Measurements from ENCODE around the gene TSPEAR. TPM values are rescaled to one million over a fixed set of nuclear protein-coding genes. Genes with fewer than 3 reads are reported as not detected.
"Not testable (repeated sequence)": the region's sequence is repeated elsewhere in the genome, so short reads cannot be mapped to it uniquely, and the experiment has no call there.

The TSPEAR gene
- total RNA-seq, 1 donor from 2014 or later, result not detected

- DNase-seq (ENCODE audit: low read depth), result no peak
- TF ChIP-seq CTCF (conservative IDR thresholded peaks at IDR 0.05; ENCODE audit: low read depth, low read length), result no peak
- no peak overlapping the region for H3K4me3 ChIP-seq (ENCODE audit: low read depth, low read length)
Observed at GRCh38 chr21:44611551-44611950, 99.8 kb downstream of the TSPEAR start.

GRCh38 chr21:44610157-44610843 lies 101.1 kb downstream of the TSPEAR start:
- H3K4me3 ChIP-seq (ENCODE audit: low read depth, low read length); DNase-seq (ENCODE audit: low read depth): not testable (repeated sequence)

- no peak for TF ChIP-seq CTCF (conservative IDR thresholded peaks at IDR 0.05; ENCODE audit: low read depth, low read length)
- no peak overlapping the region for H3K4me3 ChIP-seq (ENCODE audit: low read depth, low read length)
- DNase-seq (ENCODE audit: low read depth), result no peak
Observed at GRCh38 chr21:44609193-44609592, 102.2 kb downstream of the TSPEAR start.

GRCh38 chr21:44606495-44606894 lies 104.9 kb downstream of the TSPEAR start:
- no peak for TF ChIP-seq CTCF (conservative IDR thresholded peaks at IDR 0.05; ENCODE audit: low read depth, low read length)

GRCh38 chr21:44603911-44604310 lies 107.5 kb downstream of the TSPEAR start:
- no peak overlapping the region for H3K4me3 ChIP-seq (ENCODE audit: low read depth, low read length)
- no peak for TF ChIP-seq CTCF (conservative IDR thresholded peaks at IDR 0.05; ENCODE audit: low read depth, low read length)
- no peak for DNase-seq (ENCODE audit: low read depth)

More at GRCh38 chr21:44606495-44606894, 104.9 kb downstream of the TSPEAR start:
- DNase-seq (ENCODE audit: low read depth), result no peak
- H3K4me3 ChIP-seq (ENCODE audit: low read depth, low read length), result no peak overlapping the region

- DNase-seq (ENCODE audit: low read depth), result no peak
- no peak overlapping the region for H3K4me3 ChIP-seq (ENCODE audit: low read depth, low read length)
- no peak for TF ChIP-seq CTCF (conservative IDR thresholded peaks at IDR 0.05; ENCODE audit: low read depth, low read length)
Observed at GRCh38 chr21:44603109-44603875, 108.1 kb downstream of the TSPEAR start.

- no peak for TF ChIP-seq CTCF (conservative IDR thresholded peaks at IDR 0.05; ENCODE audit: low read depth, low read length)
- no peak overlapping the region for H3K4me3 ChIP-seq (ENCODE audit: low read depth, low read length)
- no peak for DNase-seq (ENCODE audit: low read depth)
Observed at GRCh38 chr21:44602463-44602850, 108.9 kb downstream of the TSPEAR start.

All from epithelial cell of proximal tubule (primary cell).